Measurements from ENCODE around the gene RRAGC.
"Not testable (repeated sequence)": the region's sequence is repeated elsewhere in the genome, so short reads cannot be mapped to it uniquely, and the experiment has no call there.

Gene RRAGC

GRCh38 chr1:38817267-38818174, 42.1 kb downstream of the RRAGC start:
- Mint-ChIP-seq H3K9me3 (no peaks in the 10 kb centered on the region), H3K36me3 (ENCODE audit: low read depth) (no peaks in the 10 kb centered on the region), H3K27me3 (ENCODE audit: low read depth) (peaks cover 84% of the 10 kb centered on the region), H3K27ac (no peak overlapping the region), H3K4me3 (no peak overlapping the region), H3K4me1 (ENCODE audit: low read depth) (peaks cover 7% of the 10 kb centered on the region)

GRCh38 chr1:38815903-38816627, 43.5 kb downstream of the RRAGC start:
- no peaks in the 10 kb centered on the region for H3K9me3 Mint-ChIP-seq
- H3K4me1 Mint-ChIP-seq (ENCODE audit: low read depth): peaks cover 7% of the 10 kb centered on the region
- H3K27ac Mint-ChIP-seq: no peak overlapping the region
- H3K36me3 Mint-ChIP-seq (ENCODE audit: low read depth): no peaks in the 10 kb centered on the region
- H3K4me3 Mint-ChIP-seq: peak overlapping the region; percentile 28
- H3K27me3 Mint-ChIP-seq (ENCODE audit: low read depth): peaks cover 84% of the 10 kb centered on the region

- Mint-ChIP-seq H3K4me1 (ENCODE audit: low read depth) (peaks cover 7% of the 10 kb centered on the region), H3K27me3 (ENCODE audit: low read depth) (peaks cover 75% of the 10 kb centered on the region), H3K27ac (no peak overlapping the region), H3K4me3 (no peak overlapping the region), H3K9me3 (no peaks in the 10 kb centered on the region), H3K36me3 (ENCODE audit: low read depth) (no peaks in the 10 kb centered on the region)
These were observed 44.5 kb downstream of the RRAGC start for GRCh38 chr1:38814984-38815464.

GRCh38 chr1:38814444-38814983, 45.1 kb downstream of the RRAGC start:
- peaks cover 7% of the 10 kb centered on the region for H3K4me1 Mint-ChIP-seq (ENCODE audit: low read depth)
- no peak overlapping the region for H3K4me3 Mint-ChIP-seq
- H3K36me3 Mint-ChIP-seq (ENCODE audit: low read depth): no peaks in the 10 kb centered on the region
- H3K27me3 Mint-ChIP-seq (ENCODE audit: low read depth): peaks cover 70% of the 10 kb centered on the region
- no peak overlapping the region for H3K27ac Mint-ChIP-seq
- H3K9me3 Mint-ChIP-seq: no peaks in the 10 kb centered on the region

GRCh38 chr1:38812981-38813380, 46.6 kb downstream of the RRAGC start:
- Mint-ChIP-seq H3K36me3 (ENCODE audit: low read depth) (no peaks in the 10 kb centered on the region), H3K4me1 (ENCODE audit: low read depth) (peaks cover 7% of the 10 kb centered on the region), H3K4me3 (no peak overlapping the region), H3K27me3 (ENCODE audit: low read depth) (peaks cover 66% of the 10 kb centered on the region), H3K27ac (no peak overlapping the region), H3K9me3 (no peaks in the 10 kb centered on the region)

GRCh38 chr1:38811466-38811865, 48.1 kb downstream of the RRAGC start:
- H3K27me3 Mint-ChIP-seq (ENCODE audit: low read depth): peaks cover 67% of the 10 kb centered on the region

GRCh38 chr1:38806090-38806489, 53.5 kb downstream of the RRAGC start:
- Mint-ChIP-seq H3K36me3 (ENCODE audit: low read depth) (peaks cover 2% of the 10 kb centered on the region), H3K27ac (no peak overlapping the region), H3K4me3 (no peak overlapping the region), H3K4me1 (ENCODE audit: low read depth) (peaks cover 3% of the 10 kb centered on the region), H3K27me3 (ENCODE audit: low read depth) (peaks cover 62% of the 10 kb centered on the region), H3K9me3 (no peaks in the 10 kb centered on the region)

More at GRCh38 chr1:38811466-38811865, 48.1 kb downstream of the RRAGC start:
- H3K36me3 Mint-ChIP-seq (ENCODE audit: low read depth); H3K9me3 Mint-ChIP-seq; H3K27ac Mint-ChIP-seq; H3K4me3 Mint-ChIP-seq; H3K4me1 Mint-ChIP-seq (ENCODE audit: low read depth): not testable (repeated sequence)

- H3K4me1 Mint-ChIP-seq (ENCODE audit: low read depth): peaks cover 3% of the 10 kb centered on the region
- peaks cover 2% of the 10 kb centered on the region for H3K36me3 Mint-ChIP-seq (ENCODE audit: low read depth)
- H3K9me3 Mint-ChIP-seq: no peaks in the 10 kb centered on the region
- no peak overlapping the region for H3K27ac Mint-ChIP-seq
- H3K4me3 Mint-ChIP-seq: no peak overlapping the region
- peaks cover 64% of the 10 kb centered on the region for H3K27me3 Mint-ChIP-seq (ENCODE audit: low read depth)
These were observed 54.5 kb downstream of the RRAGC start for GRCh38 chr1:38805036-38805435.

GRCh38 chr1:38804062-38804886, 55.3 kb downstream of the RRAGC start:
- no peak overlapping the region for H3K27ac Mint-ChIP-seq
- peaks cover 3% of the 10 kb centered on the region for H3K4me1 Mint-ChIP-seq (ENCODE audit: low read depth)
- peaks cover 70% of the 10 kb centered on the region for H3K27me3 Mint-ChIP-seq (ENCODE audit: low read depth)
- H3K36me3 Mint-ChIP-seq (ENCODE audit: low read depth): peaks cover 2% of the 10 kb centered on the region
- H3K4me3 Mint-ChIP-seq: no peak overlapping the region
- no peaks in the 10 kb centered on the region for H3K9me3 Mint-ChIP-seq

- Mint-ChIP-seq H3K4me3 (peak overlapping the region; percentile 34), H3K27ac (no peak overlapping the region), H3K9me3 (no peaks in the 10 kb centered on the region), H3K27me3 (ENCODE audit: low read depth) (peaks cover 72% of the 10 kb centered on the region), H3K4me1 (ENCODE audit: low read depth) (peaks cover 3% of the 10 kb centered on the region), H3K36me3 (ENCODE audit: low read depth) (peaks cover 2% of the 10 kb centered on the region)
These were observed 55.9 kb downstream of the RRAGC start for GRCh38 chr1:38803647-38804046.

- peaks cover 2% of the 10 kb centered on the region for H3K36me3 Mint-ChIP-seq (ENCODE audit: low read depth)
- H3K27ac Mint-ChIP-seq: no peak overlapping the region
- no peak overlapping the region for H3K4me3 Mint-ChIP-seq
- peaks cover 3% of the 10 kb centered on the region for H3K4me1 Mint-ChIP-seq (ENCODE audit: low read depth)
- H3K9me3 Mint-ChIP-seq: no peaks in the 10 kb centered on the region
- H3K27me3 Mint-ChIP-seq (ENCODE audit: low read depth): peaks cover 63% of the 10 kb centered on the region
These were observed 58.6 kb downstream of the RRAGC start for GRCh38 chr1:38800720-38801671.

GRCh38 chr1:38793299-38793698, 66.3 kb downstream of the RRAGC start:
- H3K4me3 Mint-ChIP-seq: no peak overlapping the region
- no peaks in the 10 kb centered on the region for H3K4me1 Mint-ChIP-seq (ENCODE audit: low read depth)
- no peaks in the 10 kb centered on the region for H3K36me3 Mint-ChIP-seq (ENCODE audit: low read depth)
- peaks cover 16% of the 10 kb centered on the region for H3K9me3 Mint-ChIP-seq
- H3K27ac Mint-ChIP-seq: no peak overlapping the region
- H3K27me3 Mint-ChIP-seq (ENCODE audit: low read depth): peaks cover 43% of the 10 kb centered on the region

GRCh38 chr1:38791892-38792291, 67.7 kb downstream of the RRAGC start:
- Mint-ChIP-seq H3K27me3 (ENCODE audit: low read depth) (peaks cover 41% of the 10 kb centered on the region), H3K9me3 (peaks cover 16% of the 10 kb centered on the region), H3K27ac (no peak overlapping the region), H3K4me1 (ENCODE audit: low read depth) (no peaks in the 10 kb centered on the region), H3K36me3 (ENCODE audit: low read depth) (no peaks in the 10 kb centered on the region), H3K4me3 (no peak overlapping the region)
